ENCODE data around the gene EFHB.

GRCh38 chr3:19877656-19878055, 56.4 kb downstream of the EFHB start:
- TF ChIP-seq CTCF (conservative IDR thresholded peaks at IDR 0.05 in 1 of 2, IDR thresholded peaks at IDR 0.05 in 1 of 2; ENCODE audit: extremely low read depth in 1 of 2, insufficient read depth in 1 of 2, low read depth in 1 of 2, low read length in 2 of 2) (no peak), EZH2 (IDR thresholded peaks at IDR 0.05; ENCODE audit: borderline replicate concordance, low read length) (no peak)

Measured in mammary epithelial cell (primary cell).